A673 (cell line): ENCODE measurements around the gene PIGU. TPM values are rescaled to one million over a fixed set of nuclear protein-coding genes. Genes with fewer than 3 reads are reported as not detected.
"Not testable (repeated sequence)": the region's sequence is repeated elsewhere in the genome, so short reads cannot be mapped to it uniquely, and the experiment has no call there.

ENCODE experiments used
- BruUV-seq: library from RNA; stranded (reverse); fragments of 400-500 nt; replicated peaks from 2 replicates; lab custom pipeline; 2021; lab: Mats Ljungman, UMichigan
- CTCF ChIA-PET: fragments of 300-600 bp; sonication (Branson Sonifier 250); formaldehyde crosslinking; loops from one replicate; lab custom pipeline; 2022; ENCODE audit warnings: antibody characterized with exemption; lab: Charles Lee
- POLR2A ChIA-PET: fragments of 300-600 bp; sonication (Branson Sonifier 250); formaldehyde crosslinking; loops from one replicate; lab custom pipeline; 2022; ENCODE audit warnings: antibody characterized with exemption; ENCODE audit not compliant: low non-redundant PET; lab: Charles Lee
- DNase-seq: peaks from one replicate; pipeline ENCODE4 v3.0.0-alpha.2; 2015; ENCODE audit warnings: low spot score
- H3K27ac ChIP-seq: fragments of 200-600 bp; sonication (generic); 2 replicates; pipeline ENCODE4 v1.5.1; 2016; ENCODE audit warnings: mixed run types, low read depth, mild to moderate bottlenecking, mixed read lengths, antibody characterized with exemption, low read length; ENCODE audit not compliant: poor library complexity, severe bottlenecking
- H3K27me3 ChIP-seq: fragments of 200-600 bp; sonication (generic); replicated peaks from 2 replicates; pipeline ENCODE4 v1.6.1; 2017; ENCODE audit warnings: mixed run types, low read depth, mild to moderate bottlenecking, mixed read lengths, antibody characterized with exemption, low read length; ENCODE audit not compliant: insufficient read depth, poor library complexity
- H3K36me3 ChIP-seq: fragments of 200-600 bp; sonication (generic); 2 replicates; pipeline ENCODE4 v1.6.1; 2016; ENCODE audit warnings: mixed run types, mild to moderate bottlenecking, mixed read lengths, antibody characterized with exemption, low read length; ENCODE audit not compliant: insufficient read depth, poor library complexity, severe bottlenecking
- H3K4me1 ChIP-seq: fragments of 200-600 bp; sonication (generic); 2 replicates; pipeline ENCODE4 v1.6.1; 2017; ENCODE audit warnings: mixed run types, mild to moderate bottlenecking, mixed read lengths, antibody characterized with exemption, low read length; ENCODE audit not compliant: insufficient read depth, poor library complexity, severe bottlenecking
- H3K4me3 ChIP-seq: fragments of 200-600 bp; sonication (generic); 2 replicates; pipeline ENCODE4 v1.5.1; 2016; ENCODE audit warnings: low read depth, mixed run types, mild to moderate bottlenecking, mixed read lengths, low read length; ENCODE audit not compliant: poor library complexity, severe bottlenecking
- H3K9me3 ChIP-seq: fragments of 200-600 bp; sonication (generic); 2 replicates; pipeline ENCODE4 v1.6.1; 2016; ENCODE audit warnings: mixed run types, low read depth, mild to moderate bottlenecking, mixed read lengths, antibody characterized with exemption, low read length; ENCODE audit not compliant: poor library complexity, severe bottlenecking
- EZH2 ChIP-seq: fragments of 200-600 bp; sonication (generic); IDR thresholded peaks from 2 replicates; pipeline ENCODE4 v1.6.1; 2017; ENCODE audit warnings: borderline replicate concordance, low read depth, mild to moderate bottlenecking, mixed read lengths, antibody characterized with exemption, low read length; ENCODE audit not compliant: poor library complexity, severe bottlenecking
- intact Hi-C: fragments of 100-400 bp; cut with micrococcal nuclease; formaldehyde crosslinking; loops from one replicate; pipeline ENCODE4 v1.10.0; 2022; ENCODE audit not compliant: unreplicated experiment
- total RNA-seq: library from RNA; stranded (reverse); gene quantifications from 2 replicates; pipeline ENCODE4 v1.2.3, GENCODE V29; 2021
- TF ChIP-seq, protein P1 (sequence below): fragments of 300-800, 200-600 bp; sonication (generic); conservative IDR thresholded peaks from 2 replicates; pipeline ENCODE4 v1.5.1; 2017; ENCODE audit warnings: low read depth, mild to moderate bottlenecking, antibody characterized with exemption, low read length, moderate library complexity, mixed read lengths

The PIGU gene
- total RNA-seq, 1 experiment from 2014 or later = 31.4 TPM

DNA sequence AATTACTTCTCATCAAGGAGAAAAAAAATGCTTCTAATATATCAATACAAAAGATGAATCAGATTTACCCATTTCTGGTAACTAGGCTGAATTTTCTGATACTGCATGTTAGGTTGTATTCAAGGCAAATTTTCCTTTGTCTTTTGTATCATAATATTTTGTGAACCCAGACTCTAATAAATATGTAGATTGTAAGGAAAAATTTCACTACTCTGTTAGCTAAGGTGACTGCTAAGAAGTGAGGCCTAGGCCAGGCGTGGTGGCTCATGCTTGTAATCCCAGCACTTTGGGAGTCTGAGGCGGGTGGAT, 40.0 kb upstream of the PIGU start:
- Histone ChIP-seq H3K4me1 (peaks cover 8% of the 10 kb centered on the region), H3K9me3 (no peaks in the 10 kb centered on the region), H3K4me3 (no peak overlapping the region), H3K27me3 (no peaks in the 10 kb centered on the region), H3K27ac (no peak overlapping the region), H3K36me3 (peaks cover 15% of the 10 kb centered on the region)
- POLR2A ChIA-PET = no interaction called here
- TF ChIP-seq, protein P1, sequence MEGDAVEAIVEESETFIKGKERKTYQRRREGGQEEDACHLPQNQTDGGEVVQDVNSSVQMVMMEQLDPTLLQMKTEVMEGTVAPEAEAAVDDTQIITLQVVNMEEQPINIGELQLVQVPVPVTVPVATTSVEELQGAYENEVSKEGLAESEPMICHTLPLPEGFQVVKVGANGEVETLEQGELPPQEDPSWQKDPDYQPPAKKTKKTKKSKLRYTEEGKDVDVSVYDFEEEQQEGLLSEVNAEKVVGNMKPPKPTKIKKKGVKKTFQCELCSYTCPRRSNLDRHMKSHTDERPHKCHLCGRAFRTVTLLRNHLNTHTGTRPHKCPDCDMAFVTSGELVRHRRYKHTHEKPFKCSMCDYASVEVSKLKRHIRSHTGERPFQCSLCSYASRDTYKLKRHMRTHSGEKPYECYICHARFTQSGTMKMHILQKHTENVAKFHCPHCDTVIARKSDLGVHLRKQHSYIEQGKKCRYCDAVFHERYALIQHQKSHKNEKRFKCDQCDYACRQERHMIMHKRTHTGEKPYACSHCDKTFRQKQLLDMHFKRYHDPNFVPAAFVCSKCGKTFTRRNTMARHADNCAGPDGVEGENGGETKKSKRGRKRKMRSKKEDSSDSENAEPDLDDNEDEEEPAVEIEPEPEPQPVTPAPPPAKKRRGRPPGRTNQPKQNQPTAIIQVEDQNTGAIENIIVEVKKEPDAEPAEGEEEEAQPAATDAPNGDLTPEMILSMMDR = no peak
- TF ChIP-seq EZH2 = no peak
- no peak for DNase-seq
- CTCF ChIA-PET = no interaction called here
- no TSS peak for BruUV-seq
- intact Hi-C loops = no loop called here

DNA sequence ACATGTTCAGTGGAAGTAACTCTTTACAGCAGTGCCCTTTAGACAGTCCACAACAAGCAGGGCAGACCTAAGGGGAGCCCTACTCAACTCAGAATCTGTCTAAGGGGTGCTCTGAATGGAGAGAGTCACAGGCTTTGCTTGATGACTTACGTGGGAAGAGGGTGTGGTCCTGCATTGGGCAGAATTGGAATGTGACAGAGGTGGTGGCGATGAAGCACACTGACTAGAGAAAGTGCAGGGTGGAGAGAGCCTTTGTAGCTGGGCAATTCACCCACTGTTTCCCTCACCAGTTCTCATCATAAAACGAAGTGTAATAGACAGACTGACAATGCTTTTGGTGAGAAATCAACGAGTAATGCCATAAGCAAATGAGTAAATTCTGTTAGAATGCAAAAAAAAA, 38.5 kb upstream of the PIGU start:
- H3K36me3 ChIP-seq = peaks cover 12% of the 10 kb centered on the region
- TF ChIP-seq EZH2 = no peak
- TF ChIP-seq, protein P1 = no peak
- H3K4me1 ChIP-seq = peaks cover 8% of the 10 kb centered on the region
- CTCF ChIA-PET = no interaction called here
- no peak for DNase-seq
- POLR2A ChIA-PET = no interaction called here
- no TSS peak for BruUV-seq
- H3K4me3 ChIP-seq = no peak overlapping the region
- H3K27ac ChIP-seq = no peak overlapping the region
- H3K9me3 ChIP-seq = no peaks in the 10 kb centered on the region
- no peaks in the 10 kb centered on the region for H3K27me3 ChIP-seq
- intact Hi-C loops = no loop called here

DNA sequence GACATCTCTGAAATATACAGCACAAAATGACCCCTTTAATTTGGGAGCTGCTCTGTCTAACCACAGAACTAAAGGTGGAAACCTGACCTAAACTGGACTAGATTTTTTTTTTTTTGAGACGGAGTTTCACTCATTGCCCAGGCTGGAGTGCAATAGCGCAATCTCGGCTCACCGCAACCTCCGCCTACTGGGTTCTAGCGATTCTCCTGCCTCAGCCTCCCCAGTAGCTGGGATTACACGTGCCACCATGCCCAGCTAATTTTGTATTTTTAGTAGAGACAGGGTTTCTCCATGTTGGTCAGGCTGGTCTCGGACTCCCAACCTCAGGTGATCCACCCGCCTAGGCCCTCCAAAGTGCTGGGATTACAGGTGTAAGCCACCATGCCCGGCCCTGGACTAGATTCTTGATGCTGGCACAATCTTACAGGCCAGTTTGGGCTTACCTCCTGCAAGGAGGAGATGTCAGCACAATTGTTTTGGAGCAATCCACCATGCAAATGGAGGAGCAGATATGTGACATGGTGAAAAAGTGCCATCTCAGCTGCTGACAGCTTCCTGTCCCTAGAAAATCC, 37.1 kb upstream of the PIGU start:
- BruUV-seq, H3K27me3 ChIP-seq, H3K9me3 ChIP-seq, intact Hi-C loops, H3K4me3 ChIP-seq, DNase-seq, POLR2A ChIA-PET, H3K4me1 ChIP-seq, H3K36me3 ChIP-seq, H3K27ac ChIP-seq: not testable (repeated sequence)
- CTCF ChIA-PET = interaction anchor here (0.5 kb wide), 1 partner anchor 121 kb away, joined by 14 read pairs; no protein-coding TSS in a partner anchor

DNA sequence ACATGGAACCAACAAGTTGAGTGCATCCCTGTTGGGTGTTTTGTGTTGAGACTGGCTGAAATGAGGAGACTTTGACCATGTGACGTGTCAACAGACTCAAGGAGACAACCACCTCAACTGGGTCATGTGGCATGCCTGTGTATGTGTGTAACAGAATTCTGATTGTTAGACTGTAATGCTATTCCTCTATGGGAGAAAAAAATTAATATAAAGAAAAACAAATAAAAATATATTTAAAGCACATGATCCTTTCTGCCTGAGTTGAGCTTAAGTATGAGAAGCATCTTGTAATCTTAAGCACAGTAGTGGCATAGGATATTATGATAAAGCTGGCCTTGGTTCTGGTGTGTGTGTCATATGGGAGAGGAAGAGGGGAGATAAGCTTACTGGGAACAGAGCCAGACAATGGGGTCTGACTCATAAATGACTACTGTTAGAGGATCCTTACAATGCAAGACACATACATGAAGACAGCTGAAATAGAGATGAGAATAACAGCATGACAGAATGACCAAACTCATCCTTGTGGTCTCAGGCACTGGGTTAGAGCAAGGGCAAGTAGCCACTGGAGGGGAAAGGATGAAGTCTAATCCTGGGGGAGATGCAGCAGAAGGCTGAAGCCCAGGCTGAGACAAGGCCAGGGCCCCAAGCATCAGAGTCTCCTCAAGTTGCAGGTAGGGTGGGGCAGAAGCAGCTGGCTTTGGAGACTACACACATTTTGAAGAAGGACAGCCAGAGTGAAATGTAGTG, 36.5 kb upstream of the PIGU start:
- intact Hi-C loops = no loop called here
- TF ChIP-seq, protein P1 = no peak
- TF ChIP-seq EZH2 = no peak
- H3K36me3 ChIP-seq = peaks cover 7% of the 10 kb centered on the region
- H3K4me3 ChIP-seq = no peak overlapping the region
- H3K9me3 ChIP-seq = no peaks in the 10 kb centered on the region
- DNase-seq = peak; percentile 90
- peaks cover 14% of the 10 kb centered on the region for H3K4me1 ChIP-seq
- ChIA-PET POLR2A (no interaction called here), CTCF (interaction anchor here (0.5 kb wide), 1 partner anchor 121 kb away, joined by 14 read pairs; no protein-coding TSS in a partner anchor)
- no TSS peak for BruUV-seq
- no peaks in the 10 kb centered on the region for H3K27me3 ChIP-seq
- no peak overlapping the region for H3K27ac ChIP-seq
